Keratinocyte (primary cell): ENCODE results near the gene ASAP3.

ENCODE experiments used
- CTCF ChIP-seq, 3 experiments: IDR thresholded peaks in 1 of 3; conservative IDR thresholded peaks in 1 of 3; optimal IDR thresholded peaks in 1 of 3; 2 replicates in 2 of 3; 3 replicates in 1 of 3; pipeline versions ENCODE3 to v1.5.1; 2011; ENCODE audit warnings: low read length in 3 of 3, mild to moderate bottlenecking in 3 of 3, moderate library complexity in 2 of 3, control low read depth in 1 of 3, inconsistent platforms in 1 of 3; ENCODE audit not compliant: insufficient read depth in 2 of 3; ENCODE audit errors: extremely low read depth in 1 of 3
- EZH2 ChIP-seq: IDR thresholded peaks from one replicate; pipeline ENCODE4 v1.6.1; 2012; ENCODE audit warnings: inconsistent platforms, mild to moderate bottlenecking, low read length, moderate library complexity

- TF ChIP-seq CTCF (optimal IDR thresholded peaks at IDR 0.05 in 1 of 3, IDR thresholded peaks at IDR 0.05 in 1 of 3, conservative IDR thresholded peaks at IDR 0.05 in 1 of 3; ENCODE audit: extremely low read depth in 1 of 3, insufficient read depth in 2 of 3, low read length in 3 of 3) (no peak), EZH2 (no peak)
Observed at GRCh38 chr1:23529146-23530086, 45.4 kb upstream of the ASAP3 start.
